Adrenal gland (tissue), 12 donors: Measurements from ENCODE around the gene CLDN18. TPM values are rescaled to one million over a fixed set of nuclear protein-coding genes. Genes with fewer than 3 reads are reported as not detected.

Experiments
- DNase-seq, 7 donors: peaks; one replicate each; pipeline ENCODE4 v3.0.0-alpha.2; 2019 to 2020
- H3K27ac ChIP-seq, 5 donors: fragments of 200-600 bp; sonication (generic) in 4 of 5; 1 replicate in 3 of 5; 2 replicates in 2 of 5; pipeline versions ENCODE4 v1.5.1 to v1.8.0; 2016 to 2020; ENCODE audit warnings: mild to moderate bottlenecking in 1 of 5
- H3K27me3 ChIP-seq: fragments of 200-600 bp; 2 replicates; pipeline ENCODE4 v1.8.0; 2021
- H3K36me3 ChIP-seq, 2 donors: fragments of 200-600 bp; replicated peaks in 1 of 2; 1 replicate in 1 of 2; 2 replicates in 1 of 2; pipeline versions ENCODE4 v1.5.1 to v1.8.0; 2018 to 2022
- H3K4me1 ChIP-seq, 2 donors: fragments of 200-600 bp; replicated peaks in 1 of 2; 1 replicate in 1 of 2; 2 replicates in 1 of 2; pipeline versions ENCODE4 v1.5.1 to v1.8.0; 2018 to 2021
- H3K4me3 ChIP-seq, 4 donors: fragments of 200-600 bp; sonication (generic) in 3 of 4; one replicate each; pipeline ENCODE4 v1.5.1; 2016 to 2018
- H3K9me3 ChIP-seq, 3 donors: fragments of 200-600 bp; sonication (generic) in 1 of 3; replicated peaks in 1 of 3; 1 replicate in 2 of 3; 2 replicates in 1 of 3; pipeline versions ENCODE4 v1.5.1 to v1.8.0; 2016 to 2021
- POLR2A ChIP-seq, 2 donors: fragments of 450-650 bp; IDR thresholded peaks; one replicate each; pipeline ENCODE4 v1.6.1; 2017; ENCODE audit warnings: antibody characterized with exemption in 2 of 2, mild to moderate bottlenecking in 2 of 2, moderate library complexity in 1 of 2
- WGBS, 4 donors: extraction: QIAGEN DNeasy Blood & Tissue Kit in 2 of 4; methylation state at CpG; one replicate each; pipeline versions ENCODE4 v1.1.5 to v1.1.7; 2013 to 2017; 5-methylcytosine and 5-hydroxymethylcytosine counted together
- intact Hi-C, 2 donors: fragments of 100-400 bp; cut with DNase I; formaldehyde crosslinking; loops; one replicate each; pipeline versions ENCODE4 v1.14.1 to v1.15.0; 2022 to 2023
- polyA plus RNA-seq, 3 donors: library from polyadenylated mRNA; stranded (reverse); fragments of 200-250 nt in 2 of 3; fragments of 350-450 nt in 1 of 3; fragmentation: Illumina TruSeq in 1 of 3; extraction: RNeasy Lipid Tissue Mini Kit (QIAGEN cat#74804) in 1 of 3; gene quantifications; one replicate each; pipeline ENCODE4 v1.2.3, GENCODE V29; 2013 to 2014
- total RNA-seq, 9 donors: library from RNA; depleted of rRNA in 4 of 9; stranded (reverse); fragments of >200 nt in 4 of 9; fragments of 120-200 nt in 1 of 9; fragmentation: NEBNext Ultra II Directional in 1 of 9; extraction: Animal tissue kit (Norgen Biotek cat#: 25700) in 1 of 9; gene quantifications; one replicate each; pipeline versions ENCODE4 v1.1.0 to v1.2.4, GENCODE V29; 2013 to 2023
- TF ChIP-seq, protein P1 (sequence below), 6 experiments: fragments of 450-650 bp in 4 of 6; fragments of 200-600 bp in 2 of 6; sonication (generic) in 1 of 6; IDR thresholded peaks; 1 replicate in 5 of 6; 2 replicates in 1 of 6; pipeline versions ENCODE4 v1.5.1 to v1.8.0; 2016 to 2021; ENCODE audit warnings: antibody characterized with exemption in 6 of 6, mild to moderate bottlenecking in 2 of 6, moderate library complexity in 1 of 6
- donor health status: healthy with polysubstance abuse.
- donor health status: Bipolar disorder and iron deficiency.
- donor health status: DM: yes; HTN: yes; CAD: no.
- donor health status: DM: no; HTN: no; CAD: no.
- donor health status: DM: no; HTN: no; CAD: no.
- donor health status: DM: yes; HTN: yes; CAD: no.

The CLDN18 gene
- total and polyA plus RNA-seq, 12 donors, result 0.03 to 0.31 (median 0.21) TPM; not detected in 8

DNA sequence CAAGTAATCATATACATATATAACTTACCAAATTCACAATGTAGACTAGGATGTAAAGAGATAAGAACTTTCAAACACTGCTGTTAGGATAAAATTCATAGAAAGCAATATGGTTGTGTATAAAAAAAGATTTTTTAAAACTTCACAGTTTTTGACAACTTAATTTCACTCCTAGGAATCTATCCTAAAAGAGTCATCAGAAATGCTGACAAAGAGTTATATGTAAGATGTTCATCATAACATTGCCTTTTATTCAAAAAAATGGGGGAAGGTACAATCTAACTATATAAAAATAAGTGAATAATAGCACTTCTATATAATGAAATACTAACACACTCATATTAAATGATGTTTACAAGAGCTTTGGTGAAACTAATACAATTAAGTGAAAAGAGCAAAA is 4.3 kb upstream of the CLDN18 start:
- no peak overlapping the region for H3K27ac ChIP-seq
- H3K36me3 ChIP-seq, result no peaks in the 10 kb centered on the region
- no peaks in the 10 kb centered on the region for H3K27me3 ChIP-seq
- H3K9me3 ChIP-seq, result no peaks in the 10 kb centered on the region
- no peak for DNase-seq
- intact Hi-C loops, result no loop called here
- no peaks in the 10 kb centered on the region for H3K4me1 ChIP-seq
- no peak overlapping the region for H3K4me3 ChIP-seq
- no peak for TF ChIP-seq POLR2A (IDR thresholded peaks at IDR 0.05)
- TF ChIP-seq, protein P1, sequence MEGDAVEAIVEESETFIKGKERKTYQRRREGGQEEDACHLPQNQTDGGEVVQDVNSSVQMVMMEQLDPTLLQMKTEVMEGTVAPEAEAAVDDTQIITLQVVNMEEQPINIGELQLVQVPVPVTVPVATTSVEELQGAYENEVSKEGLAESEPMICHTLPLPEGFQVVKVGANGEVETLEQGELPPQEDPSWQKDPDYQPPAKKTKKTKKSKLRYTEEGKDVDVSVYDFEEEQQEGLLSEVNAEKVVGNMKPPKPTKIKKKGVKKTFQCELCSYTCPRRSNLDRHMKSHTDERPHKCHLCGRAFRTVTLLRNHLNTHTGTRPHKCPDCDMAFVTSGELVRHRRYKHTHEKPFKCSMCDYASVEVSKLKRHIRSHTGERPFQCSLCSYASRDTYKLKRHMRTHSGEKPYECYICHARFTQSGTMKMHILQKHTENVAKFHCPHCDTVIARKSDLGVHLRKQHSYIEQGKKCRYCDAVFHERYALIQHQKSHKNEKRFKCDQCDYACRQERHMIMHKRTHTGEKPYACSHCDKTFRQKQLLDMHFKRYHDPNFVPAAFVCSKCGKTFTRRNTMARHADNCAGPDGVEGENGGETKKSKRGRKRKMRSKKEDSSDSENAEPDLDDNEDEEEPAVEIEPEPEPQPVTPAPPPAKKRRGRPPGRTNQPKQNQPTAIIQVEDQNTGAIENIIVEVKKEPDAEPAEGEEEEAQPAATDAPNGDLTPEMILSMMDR (IDR thresholded peaks at IDR 0.05), result no peak

DNA sequence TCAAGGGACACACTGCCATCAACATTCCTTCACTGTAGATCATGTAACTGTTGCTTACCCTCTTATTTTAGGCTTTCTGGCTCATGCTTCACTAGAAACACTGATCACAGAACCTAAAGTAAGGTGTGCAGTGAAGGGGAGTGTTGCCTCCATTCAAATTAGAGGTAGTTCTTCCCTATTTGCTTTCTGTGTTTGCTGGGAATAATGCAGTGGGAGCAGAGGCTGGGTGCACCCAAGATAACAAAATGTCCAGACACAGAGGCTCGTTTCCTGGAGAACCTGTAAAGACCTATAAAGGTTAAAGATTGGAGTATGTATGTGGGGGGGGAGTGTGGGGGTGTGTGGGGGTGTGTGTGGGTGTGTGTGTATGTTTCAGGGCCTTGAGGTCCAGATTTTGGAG is 2.1 kb upstream of the CLDN18 start:
- Histone ChIP-seq H3K4me1 (no peaks in the 10 kb centered on the region), H3K9me3 (no peaks in the 10 kb centered on the region), H3K4me3 (no peak overlapping the region), H3K36me3 (no peaks in the 10 kb centered on the region), H3K27me3 (no peaks in the 10 kb centered on the region), H3K27ac (no peak overlapping the region)
- intact Hi-C loops, result no loop called here
- WGBS, 4 donors, result 50 to 63% (median 52%) methylated on average over 1 of the region's 1 CpG
- no peak for DNase-seq
- TF ChIP-seq POLR2A (IDR thresholded peaks at IDR 0.05), result no peak
- TF ChIP-seq, protein P1 (IDR thresholded peaks at IDR 0.05), result no peak

DNA sequence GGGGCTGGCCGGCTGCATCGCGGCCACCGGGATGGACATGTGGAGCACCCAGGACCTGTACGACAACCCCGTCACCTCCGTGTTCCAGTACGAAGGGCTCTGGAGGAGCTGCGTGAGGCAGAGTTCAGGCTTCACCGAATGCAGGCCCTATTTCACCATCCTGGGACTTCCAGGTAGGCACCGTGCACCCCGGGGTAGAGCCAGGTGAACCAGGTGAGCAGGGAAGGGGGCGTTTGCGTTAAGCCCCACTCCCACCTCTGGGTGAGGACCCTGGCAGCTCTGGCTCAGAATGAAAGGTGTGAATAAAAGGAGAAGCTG is 267 bp downstream of the CLDN18 start:
- 94 to 98% (median 96%) methylated on average over 8 to 14 of the region's 14 CpGs for WGBS, 4 donors
- no peak for TF ChIP-seq POLR2A (IDR thresholded peaks at IDR 0.05)
- TF ChIP-seq, protein P1 (IDR thresholded peaks at IDR 0.05), result no peak

DNA sequence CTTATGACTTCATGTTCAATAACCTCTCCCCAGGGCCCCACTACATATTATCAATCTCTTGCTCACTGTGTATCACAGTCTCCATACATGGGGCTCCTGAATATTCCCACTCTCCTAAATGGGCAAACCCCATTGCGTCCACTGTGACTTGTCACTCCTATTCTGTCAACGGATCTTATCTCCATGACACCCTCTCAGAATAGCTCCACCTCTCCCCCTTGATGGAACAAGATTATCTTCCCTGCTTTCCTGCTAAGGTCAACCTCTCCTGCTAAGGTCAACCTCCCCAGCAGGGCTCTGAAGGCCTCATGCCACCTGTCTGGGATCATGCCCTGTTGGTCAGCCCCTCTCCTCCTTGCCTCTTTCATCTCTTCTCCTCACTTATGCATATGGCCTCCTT is 1.8 kb downstream of the CLDN18 start:
- Histone ChIP-seq H3K9me3 (no peaks in the 10 kb centered on the region), H3K4me1 (no peaks in the 10 kb centered on the region), H3K27ac (no peak overlapping the region), H3K36me3 (no peaks in the 10 kb centered on the region), H3K27me3 (no peaks in the 10 kb centered on the region), H3K4me3 (no peak overlapping the region)
- intact Hi-C loops, result no loop called here
- TF ChIP-seq, protein P1 (IDR thresholded peaks at IDR 0.05), result no peak
- no peak for TF ChIP-seq POLR2A (IDR thresholded peaks at IDR 0.05)
- DNase-seq, result no peak
- WGBS, 4 donors, result 69 to 71% (median 70%) methylated on average over 2 of the region's 2 CpGs

More for the DNA sequence above, 267 bp downstream of the CLDN18 start:
- Histone ChIP-seq H3K9me3 (no peaks in the 10 kb centered on the region), H3K36me3 (no peaks in the 10 kb centered on the region), H3K4me1 (no peaks in the 10 kb centered on the region), H3K27ac (no peak overlapping the region), H3K4me3 (no peak overlapping the region), H3K27me3 (no peaks in the 10 kb centered on the region)
- intact Hi-C loops, result no loop called here
- DNase-seq, result no peak
